ENCODE measurements around the gene IGF2BP2. TPM values are rescaled to one million over a fixed set of nuclear protein-coding genes. Genes with fewer than 3 reads are reported as not detected.

IGF2BP2 gene
- total RNA-seq, 4 donors from 2014 or later, result 29.3 to 49.8 (median 41.8) TPM

GRCh38 chr3:185760550-185760949 is 64.3 kb downstream of the IGF2BP2 start:
- Histone ChIP-seq H3K36me3 (no peaks in the 10 kb centered on the region), H3K9me3 (no peaks in the 10 kb centered on the region), H3K27me3 (no peaks in the 10 kb centered on the region), H3K4me1 (peaks cover 0 to 59% (median 17%) of the 10 kb centered on the region in 4 donors), H3K27ac (peak overlapping the region in 2 of 4 donors; percentile 54 to 72), H3K4me3 (peak overlapping the region in 1 of 4 donors; percentile 36)
- no peak for DNase-seq (ENCODE audit: low spot score in 2 of 2)
- WGBS, 2 donors, result 10 to 17% methylated on average over 5 of the region's 5 CpGs
- no peak for TF ChIP-seq CTCF (IDR thresholded peaks at IDR 0.05)

GRCh38 chr3:185760088-185760487 is 64.8 kb downstream of the IGF2BP2 start:
- H3K9me3 ChIP-seq, result peaks cover 0 to 3% (median 0%) of the 10 kb centered on the region in 4 donors
- DNase-seq (ENCODE audit: low spot score in 2 of 2), result no peak
- H3K27me3 ChIP-seq, result no peaks in the 10 kb centered on the region
- 9 to 18% methylated on average over 2 of the region's 2 CpGs for WGBS, 2 donors
- H3K27ac ChIP-seq, result peak overlapping the region in 2 of 4 donors; percentile 54 to 72
- peaks cover 0 to 1% (median 0%) of the 10 kb centered on the region in 3 donors for H3K36me3 ChIP-seq
- H3K4me3 ChIP-seq, result peak overlapping the region in 1 of 4 donors; percentile 36
- peaks cover 0 to 54% (median 15%) of the 10 kb centered on the region in 4 donors for H3K4me1 ChIP-seq
- TF ChIP-seq POLR2A (IDR thresholded peaks at IDR 0.05), result no peak
- no peak for TF ChIP-seq EP300 (IDR thresholded peaks at IDR 0.05)
- no peak for TF ChIP-seq CTCF (IDR thresholded peaks at IDR 0.05)

DNA sequence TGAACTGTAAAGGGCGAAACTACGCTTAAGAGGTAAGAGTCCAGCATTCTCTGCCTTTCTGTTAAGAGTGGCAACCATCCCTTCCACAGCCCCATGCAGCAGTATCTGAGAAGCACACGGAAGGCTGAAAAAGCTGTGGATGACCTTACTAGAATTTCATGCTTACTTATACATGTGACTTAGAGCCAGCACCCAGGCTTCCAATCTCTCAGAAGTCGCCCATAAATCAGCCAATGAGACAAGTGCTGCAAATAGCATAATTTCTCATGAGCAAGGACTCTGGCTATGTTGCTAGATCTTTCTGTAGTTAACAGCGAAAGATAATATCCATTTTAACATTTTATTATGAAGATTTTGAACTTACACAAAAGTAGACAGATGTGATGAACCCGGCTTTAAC is 65.3 kb downstream of the IGF2BP2 start:
- WGBS, 2 donors, result 81 to 85% methylated on average over 6 of the region's 6 CpGs
- DNase-seq (ENCODE audit: low spot score in 2 of 2), result no peak

GRCh38 chr3:185758912-185759311 is 65.9 kb downstream of the IGF2BP2 start:
- Histone ChIP-seq H3K27me3 (no peaks in the 10 kb centered on the region), H3K4me1 (peaks cover 0 to 43% (median 12%) of the 10 kb centered on the region in 4 donors), H3K4me3 (no peak overlapping the region), H3K27ac (no peak overlapping the region), H3K36me3 (peaks cover 0 to 4% (median 0%) of the 10 kb centered on the region in 3 donors), H3K9me3 (peaks cover 0 to 9% (median 0%) of the 10 kb centered on the region in 4 donors)
- TF ChIP-seq CTCF (IDR thresholded peaks at IDR 0.05), result no peak
- no peak for TF ChIP-seq EP300 (IDR thresholded peaks at IDR 0.05)
- TF ChIP-seq POLR2A (IDR thresholded peaks at IDR 0.05), result no peak
- 32 to 50% methylated on average over 1 of the region's 1 CpG for WGBS, 2 donors
- DNase-seq (ENCODE audit: low spot score in 2 of 2), result no peak

More for the DNA sequence above, 65.3 kb downstream of the IGF2BP2 start:
- no peak for TF ChIP-seq EP300 (IDR thresholded peaks at IDR 0.05)
- no peak for TF ChIP-seq CTCF (IDR thresholded peaks at IDR 0.05)
- no peak for TF ChIP-seq POLR2A (IDR thresholded peaks at IDR 0.05)
- Histone ChIP-seq H3K27ac (peak overlapping the region in 2 of 4 donors; percentile 54 to 72), H3K36me3 (peaks cover 0 to 4% (median 0%) of the 10 kb centered on the region in 3 donors), H3K4me1 (peaks cover 0 to 49% (median 15%) of the 10 kb centered on the region in 4 donors), H3K27me3 (no peaks in the 10 kb centered on the region), H3K9me3 (peaks cover 0 to 8% (median 0%) of the 10 kb centered on the region in 4 donors), H3K4me3 (no peak overlapping the region)

DNA sequence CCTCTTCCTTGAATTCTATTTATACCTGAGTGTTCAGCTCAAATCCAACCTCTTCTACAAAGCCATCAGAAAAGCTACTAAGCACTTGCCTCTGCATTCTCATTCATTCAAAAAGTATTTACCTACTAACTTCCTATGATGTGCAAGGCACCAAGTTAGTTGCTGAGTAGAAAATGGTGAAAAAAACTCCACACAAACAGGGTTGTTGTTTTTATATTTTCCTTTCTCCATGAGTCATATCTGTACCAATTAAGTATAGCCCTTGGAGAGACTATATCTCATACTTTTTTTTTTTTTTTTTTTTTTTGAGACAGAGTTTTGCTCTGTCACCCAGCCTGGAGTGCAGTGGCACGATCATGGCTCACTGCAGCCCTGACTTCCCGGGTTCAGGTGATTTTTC is 67.7 kb downstream of the IGF2BP2 start:
- no peak overlapping the region for H3K4me3 ChIP-seq
- no peak for DNase-seq (ENCODE audit: low spot score in 2 of 2)
- H3K27ac ChIP-seq, result no peak overlapping the region
- H3K9me3 ChIP-seq, result peaks cover 0 to 9% (median 0%) of the 10 kb centered on the region in 4 donors
- peaks cover 0 to 29% (median 12%) of the 10 kb centered on the region in 4 donors for H3K4me1 ChIP-seq
- H3K36me3 ChIP-seq, result peaks cover 0 to 4% (median 0%) of the 10 kb centered on the region in 3 donors
- H3K27me3 ChIP-seq, result no peaks in the 10 kb centered on the region
- TF ChIP-seq POLR2A (IDR thresholded peaks at IDR 0.05), result no peak
- TF ChIP-seq EP300 (IDR thresholded peaks at IDR 0.05), result no peak
- TF ChIP-seq CTCF (IDR thresholded peaks at IDR 0.05), result no peak
- 95 to 100% methylated on average over 2 of the region's 2 CpGs for WGBS, 2 donors
